B cell (primary cell): ENCODE measurements around the gene ITGA3.

Experiments used
- EZH2 ChIP-seq: IDR thresholded peaks from 2 replicates; pipeline ENCODE4 v1.6.1; 2012; ENCODE audit warnings: borderline replicate concordance, low read depth, mild to moderate bottlenecking, moderate library complexity, low read length; ENCODE audit not compliant: insufficient read depth, poor library complexity, severe bottlenecking
- TF ChIP-seq, protein P1 (sequence below): fragments of 200-600 bp; IDR thresholded peaks from one replicate; pipeline ENCODE4 v1.8.0; 2022; ENCODE audit warnings: antibody characterized with exemption, mild to moderate bottlenecking

DNA sequence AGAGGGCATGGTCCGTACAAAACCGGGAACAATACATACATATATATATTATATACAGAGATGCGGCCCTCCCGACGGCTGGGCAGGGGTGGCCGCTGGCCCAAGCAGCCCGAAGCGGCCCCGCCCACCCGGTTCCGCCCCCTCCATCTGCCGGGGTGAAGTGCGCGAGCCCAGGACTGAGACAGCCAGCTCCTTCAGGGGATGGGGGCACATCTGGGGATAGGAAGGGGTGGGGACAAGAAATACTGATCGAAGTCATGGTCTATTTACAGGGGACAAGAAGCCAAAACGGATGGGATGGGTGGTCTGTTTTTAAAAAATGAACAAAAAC, 77.8 kb downstream of the ITGA3 start:
- TF ChIP-seq EZH2 = no peak
- TF ChIP-seq, protein P1, sequence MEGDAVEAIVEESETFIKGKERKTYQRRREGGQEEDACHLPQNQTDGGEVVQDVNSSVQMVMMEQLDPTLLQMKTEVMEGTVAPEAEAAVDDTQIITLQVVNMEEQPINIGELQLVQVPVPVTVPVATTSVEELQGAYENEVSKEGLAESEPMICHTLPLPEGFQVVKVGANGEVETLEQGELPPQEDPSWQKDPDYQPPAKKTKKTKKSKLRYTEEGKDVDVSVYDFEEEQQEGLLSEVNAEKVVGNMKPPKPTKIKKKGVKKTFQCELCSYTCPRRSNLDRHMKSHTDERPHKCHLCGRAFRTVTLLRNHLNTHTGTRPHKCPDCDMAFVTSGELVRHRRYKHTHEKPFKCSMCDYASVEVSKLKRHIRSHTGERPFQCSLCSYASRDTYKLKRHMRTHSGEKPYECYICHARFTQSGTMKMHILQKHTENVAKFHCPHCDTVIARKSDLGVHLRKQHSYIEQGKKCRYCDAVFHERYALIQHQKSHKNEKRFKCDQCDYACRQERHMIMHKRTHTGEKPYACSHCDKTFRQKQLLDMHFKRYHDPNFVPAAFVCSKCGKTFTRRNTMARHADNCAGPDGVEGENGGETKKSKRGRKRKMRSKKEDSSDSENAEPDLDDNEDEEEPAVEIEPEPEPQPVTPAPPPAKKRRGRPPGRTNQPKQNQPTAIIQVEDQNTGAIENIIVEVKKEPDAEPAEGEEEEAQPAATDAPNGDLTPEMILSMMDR = no peak
